ENCODE data around the gene BEND6. TPM values are rescaled to one million over a fixed set of nuclear protein-coding genes. Genes with fewer than 3 reads are reported as not detected.

The BEND6 gene
- total RNA-seq, 1 experiment from 2014 or later = 9.0 TPM

DNA sequence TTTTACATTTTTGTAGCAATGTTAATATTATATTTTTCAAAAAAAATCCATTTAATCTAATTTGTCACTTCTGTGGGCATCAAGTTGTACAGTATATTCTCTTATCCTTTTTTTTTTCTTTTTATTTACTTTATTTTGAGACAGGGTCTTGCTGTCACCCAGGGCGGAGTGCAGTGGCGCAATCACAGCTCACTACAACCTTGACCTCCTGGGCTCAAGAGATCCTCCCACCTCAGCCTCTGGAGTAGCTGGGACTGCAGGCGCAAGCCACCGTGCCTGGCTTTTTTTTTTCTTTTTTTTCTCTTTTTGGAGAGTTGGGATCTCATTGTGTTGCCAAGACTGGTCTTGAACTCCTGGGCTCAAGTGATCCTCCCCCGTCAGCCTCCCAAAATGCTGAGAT, 14.4 kb upstream of the BEND6 start:
- DNase-seq (ENCODE audit: low read depth) = no peak

DNA sequence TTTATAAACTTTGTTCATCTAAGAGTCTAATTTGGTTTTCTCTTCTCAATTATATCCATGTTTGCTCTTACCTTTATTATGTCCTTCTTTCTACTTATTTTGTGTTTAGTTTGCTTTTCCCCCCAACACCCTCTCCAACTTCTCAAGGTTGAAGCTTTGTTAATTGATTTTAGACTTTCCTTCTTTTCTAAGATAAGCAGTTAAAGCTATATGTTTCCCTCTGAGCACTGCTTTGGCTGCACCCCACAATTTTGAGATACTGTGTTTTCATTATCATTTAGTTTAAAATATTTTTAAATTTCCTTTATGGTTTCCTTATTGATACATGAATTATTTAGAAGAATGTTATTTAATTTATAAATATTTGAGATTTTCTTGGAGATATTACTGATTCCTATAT, 13.9 kb upstream of the BEND6 start:
- no peak for DNase-seq (ENCODE audit: low read depth)

DNA sequence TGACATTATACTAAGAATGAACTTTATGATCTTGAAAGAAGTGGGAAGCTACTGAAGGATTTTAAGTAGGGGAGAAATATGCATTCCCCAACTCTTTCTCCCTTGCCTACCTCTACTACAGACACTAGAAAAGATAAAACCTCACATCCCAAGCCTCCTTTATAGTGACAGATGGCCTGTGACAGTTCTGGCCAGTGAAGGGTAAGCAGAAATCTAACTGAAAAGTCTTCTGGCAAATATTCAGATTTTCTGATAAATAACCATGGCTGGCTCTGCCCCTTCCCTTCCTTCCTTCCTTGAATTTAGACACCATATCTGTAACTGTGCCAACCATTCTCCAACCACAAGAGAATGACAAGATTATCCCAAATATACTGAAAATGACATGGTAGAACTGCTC, 10.2 kb upstream of the BEND6 start:
- DNase-seq (ENCODE audit: low read depth) = no peak

DNA sequence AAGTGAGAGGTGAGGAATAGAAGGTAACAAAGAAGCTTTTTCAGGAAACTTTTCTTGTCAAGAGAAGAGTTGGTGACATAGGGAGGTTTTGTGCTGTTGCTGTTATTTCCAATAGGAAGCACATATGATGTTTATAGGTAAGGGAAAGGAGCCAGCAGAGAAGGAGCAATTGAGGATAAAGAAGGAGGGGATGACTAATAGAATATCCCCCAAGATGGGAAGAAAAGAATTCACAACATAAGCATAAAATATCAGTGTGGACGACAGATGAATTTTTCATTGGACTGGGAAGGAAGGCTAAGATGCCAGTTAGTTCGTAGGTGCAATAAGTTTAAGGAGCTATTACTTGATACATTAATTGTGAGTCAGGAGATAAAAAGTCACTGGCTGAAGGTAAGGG, 8.5 kb upstream of the BEND6 start:
- DNase-seq (ENCODE audit: low read depth) = no peak

DNA sequence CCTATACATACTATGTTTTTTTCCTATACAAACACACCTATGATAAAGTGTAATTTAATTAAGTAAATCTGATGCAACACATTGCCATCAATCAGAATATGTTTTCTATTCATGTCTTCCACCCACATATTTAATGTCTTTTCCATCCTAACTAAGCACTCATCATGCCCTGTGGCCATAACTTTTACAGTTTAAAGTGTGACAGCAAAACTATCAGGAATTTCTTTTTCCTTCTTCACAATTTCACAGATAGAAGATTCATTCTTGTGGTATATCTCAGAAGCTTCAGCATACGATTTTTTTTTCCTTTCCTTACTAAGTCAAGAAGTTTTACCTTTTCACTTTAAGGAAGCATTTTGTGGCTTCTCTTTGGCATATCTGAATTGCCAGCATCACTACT, 7.0 kb upstream of the BEND6 start:
- no peak for DNase-seq (ENCODE audit: low read depth)

DNA sequence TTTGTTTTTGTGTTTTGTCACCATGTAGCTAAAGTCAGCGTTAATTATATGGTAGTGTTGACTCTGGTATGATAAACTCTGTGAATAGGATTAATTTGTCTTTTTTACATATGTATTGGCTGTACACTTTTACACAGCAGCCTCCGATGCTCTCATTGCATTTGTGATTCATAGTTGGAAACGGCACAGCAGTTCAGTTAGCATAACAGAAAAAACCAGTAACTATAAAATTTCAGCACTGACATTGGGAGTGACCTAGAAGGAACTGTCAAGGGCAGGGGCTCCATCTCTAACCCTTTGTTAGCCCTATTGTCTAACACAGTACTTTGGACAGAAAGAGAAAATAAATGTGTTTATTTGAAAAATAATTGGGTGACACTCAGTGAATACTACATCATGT, 5.6 kb upstream of the BEND6 start:
- DNase-seq (ENCODE audit: low read depth) = no peak

DNA sequence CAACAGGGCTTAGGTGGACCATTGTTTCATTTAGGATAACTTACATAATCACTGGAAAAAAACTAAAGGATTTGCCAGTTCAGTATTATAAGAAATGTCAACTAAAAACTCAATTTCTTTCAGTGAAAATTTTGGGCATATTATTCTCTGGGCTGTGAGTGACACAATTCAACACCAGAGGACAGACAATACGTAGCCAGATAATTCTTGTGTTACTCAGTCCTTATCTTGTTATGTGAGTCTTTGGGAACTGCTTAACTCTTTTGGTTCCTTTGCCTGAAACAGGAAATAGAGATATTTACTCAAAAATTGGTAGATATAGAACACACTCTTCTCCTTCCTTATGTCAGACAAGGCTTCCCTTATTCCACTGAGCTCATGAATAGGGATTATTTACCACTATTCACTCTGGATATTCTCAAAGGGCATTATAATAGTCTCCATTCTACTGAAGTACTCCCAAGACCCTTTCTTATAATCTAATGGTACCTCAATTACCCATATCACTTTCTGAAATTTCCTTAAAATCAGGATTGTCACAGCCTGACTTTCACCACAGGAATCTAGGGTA, 4.9 kb upstream of the BEND6 start:
- DNase-seq (ENCODE audit: low read depth) = no peak

DNA sequence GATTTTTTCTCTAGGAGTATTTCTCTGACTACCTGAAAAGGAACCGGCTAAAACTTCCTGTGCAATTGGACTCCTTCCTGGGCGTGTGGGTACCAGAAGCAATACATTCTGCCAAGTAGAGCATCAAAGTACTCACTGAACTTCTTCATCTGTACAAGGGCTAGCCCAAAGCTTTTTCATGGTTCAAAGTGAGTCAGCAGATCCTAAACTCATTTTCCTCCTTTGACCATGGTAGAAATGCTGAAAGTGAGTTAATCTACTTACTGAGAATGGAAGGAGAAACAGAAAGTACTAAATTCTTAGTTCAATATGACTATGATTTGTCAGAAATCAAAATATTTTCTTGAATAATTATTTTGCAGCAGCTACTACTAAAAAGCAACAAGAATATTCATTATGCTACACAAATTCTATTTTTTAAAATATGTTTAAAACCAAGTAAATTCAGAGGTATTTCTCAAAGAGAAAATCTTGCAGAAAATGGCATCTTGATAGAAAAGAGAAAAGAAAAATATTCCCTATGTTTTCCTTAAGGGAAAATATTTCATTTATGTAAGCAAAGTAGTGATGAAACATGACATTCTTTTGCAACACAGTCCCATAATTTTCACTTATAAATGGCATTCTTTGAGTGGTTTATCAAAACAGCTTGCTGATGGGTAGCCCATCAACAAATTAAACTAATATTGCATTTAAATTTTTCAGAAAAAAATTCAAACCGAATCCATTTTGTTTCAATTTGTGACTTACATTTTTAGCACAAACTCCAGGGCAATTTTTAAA, 3.7 kb upstream of the BEND6 start:
- no peak for DNase-seq (ENCODE audit: low read depth)

DNA sequence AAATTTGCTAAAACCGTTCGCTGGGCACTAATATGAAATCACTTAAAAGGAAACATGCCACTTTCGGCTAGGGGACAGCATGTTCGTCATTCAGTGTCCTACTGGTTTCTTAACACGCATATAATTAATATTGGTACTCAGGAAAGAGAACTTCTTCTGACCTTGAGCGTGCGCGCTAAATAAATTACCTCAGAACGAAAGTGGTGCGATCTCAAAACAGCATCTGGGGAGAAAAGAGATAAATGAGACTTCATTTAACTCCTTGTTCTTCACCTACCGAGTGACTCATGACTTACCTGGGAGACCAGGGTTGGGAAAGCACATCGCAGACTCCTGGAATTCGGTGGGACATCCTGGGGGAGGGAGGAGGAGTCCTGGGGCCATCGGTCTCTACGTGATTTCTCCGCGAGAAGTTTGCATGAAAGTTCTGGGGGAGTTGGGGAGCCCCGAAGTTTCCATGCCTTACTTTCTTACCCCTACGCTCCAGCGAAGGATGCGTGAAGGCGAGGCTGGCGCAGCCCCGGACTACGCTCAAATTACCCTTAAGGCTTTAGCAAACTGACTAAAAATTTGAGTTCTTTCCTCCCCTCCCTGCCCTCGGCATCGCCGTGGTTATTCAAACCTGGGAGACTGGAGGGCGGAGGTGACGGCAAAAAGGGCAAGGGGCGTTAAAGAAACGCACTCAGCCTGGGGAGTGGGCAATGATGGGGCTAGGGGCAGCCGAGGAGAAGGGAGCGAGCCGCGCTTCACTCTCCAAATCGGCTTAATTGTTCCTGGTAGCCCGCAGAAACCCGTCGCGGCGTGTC, 1.1 kb upstream of the BEND6 start:
- DNase-seq (ENCODE audit: low read depth) = peak; percentile 32

DNA sequence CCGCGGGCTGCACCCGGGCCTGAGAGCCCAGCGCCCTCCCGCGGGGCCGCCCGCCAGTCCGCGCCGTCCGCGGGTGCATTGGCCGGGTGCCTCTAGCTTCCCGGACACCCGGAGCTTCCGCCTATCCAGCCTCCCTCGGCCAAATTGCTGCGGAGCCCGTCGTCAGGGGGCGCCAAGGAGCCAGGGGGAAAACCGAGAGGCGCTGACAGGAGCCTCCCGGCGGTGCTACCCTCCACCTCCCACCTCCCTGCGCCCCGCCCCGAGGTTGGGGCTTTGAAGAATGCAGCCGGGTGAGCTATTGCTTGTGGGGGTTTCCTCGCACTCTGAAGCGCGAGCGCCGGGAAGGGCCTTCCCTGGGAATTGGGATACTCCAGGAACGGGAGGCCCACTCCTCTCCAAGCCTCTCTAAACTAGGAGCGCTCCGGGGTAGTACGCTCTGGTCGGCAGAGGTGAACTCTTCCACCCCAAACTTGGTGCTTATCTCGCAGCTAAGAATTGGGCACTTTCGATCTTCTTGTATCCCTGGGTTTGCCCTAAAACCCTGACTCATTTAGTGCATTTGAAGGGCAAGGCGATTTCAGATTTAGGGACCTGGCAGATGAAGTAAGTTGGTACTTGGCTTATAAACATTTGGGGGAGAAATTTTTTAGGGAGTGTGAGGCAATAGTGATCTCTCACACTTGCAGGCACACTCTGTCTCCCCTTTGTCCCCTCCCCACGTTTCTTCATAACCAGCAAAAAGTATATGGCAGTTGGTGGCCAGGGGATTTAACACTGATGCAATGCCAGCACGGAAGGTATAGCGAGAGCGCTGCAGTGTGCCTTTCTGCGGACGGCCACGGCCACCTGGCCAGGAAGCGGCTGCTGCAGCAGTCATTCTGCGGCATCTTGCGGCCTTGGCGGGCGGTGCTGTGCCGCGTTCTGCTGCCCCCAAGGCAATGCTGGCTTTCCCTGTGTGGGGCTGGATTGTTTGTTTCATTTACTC, 556 bp downstream of the BEND6 start:
- peak; percentile 98 for DNase-seq (ENCODE audit: low read depth)

DNA sequence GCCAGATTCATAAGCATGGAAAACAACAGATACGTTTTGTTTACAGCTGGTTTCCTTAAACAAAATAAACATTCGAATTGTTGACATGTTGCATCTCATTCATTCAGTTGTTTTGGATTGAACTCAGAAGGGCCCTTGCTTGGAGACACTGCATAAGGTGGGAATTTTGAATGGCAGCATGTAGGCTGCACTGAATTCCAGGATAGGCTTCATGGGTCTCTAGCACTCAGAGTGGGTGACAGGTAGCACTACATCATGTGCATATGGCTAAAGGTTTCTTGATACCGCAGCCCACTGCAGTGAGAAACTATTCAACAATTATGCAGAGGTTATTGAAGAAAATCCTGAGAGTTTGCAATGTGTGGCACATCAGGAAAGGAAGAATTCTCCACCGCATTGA, 1.6 kb downstream of the BEND6 start:
- no peak for DNase-seq (ENCODE audit: low read depth)

DNA sequence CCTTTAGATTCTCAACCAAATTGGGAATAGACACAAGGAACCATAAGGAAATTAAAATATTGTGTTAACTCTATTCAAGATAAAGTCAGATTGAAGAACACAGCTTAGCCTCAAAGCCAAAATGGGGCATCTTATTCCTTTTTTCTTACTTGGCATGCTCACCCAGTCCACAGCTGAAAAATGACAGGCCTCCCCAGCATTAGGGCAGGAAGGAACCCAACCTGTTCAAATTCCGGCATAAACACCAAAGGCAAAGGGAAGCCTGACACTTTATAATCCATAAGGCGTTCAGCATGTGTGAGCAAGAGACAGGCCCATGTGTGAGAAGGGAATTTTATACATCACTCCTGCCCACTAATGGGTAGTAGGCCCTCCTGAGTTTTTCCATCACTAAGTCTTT, 2.9 kb downstream of the BEND6 start:
- DNase-seq (ENCODE audit: low read depth) = no peak

DNA sequence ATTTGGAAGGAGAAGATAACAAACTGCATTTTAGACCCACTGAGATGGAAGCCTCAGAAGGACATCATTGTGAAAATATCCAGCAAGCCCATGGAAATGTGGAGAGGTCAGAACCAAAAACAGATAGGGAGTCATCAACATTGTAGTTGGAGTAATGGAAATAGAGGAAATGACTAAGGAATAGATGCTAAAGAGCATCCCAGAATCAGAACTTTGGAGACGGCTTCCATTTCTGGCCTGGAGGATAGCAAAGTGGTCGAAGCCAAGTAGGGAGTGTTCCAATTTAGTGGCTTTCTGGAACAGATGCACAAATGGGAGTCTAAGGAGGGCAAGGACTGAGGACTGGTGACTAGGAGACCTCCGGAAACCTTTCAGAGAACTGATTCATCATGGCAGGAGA, 3.6 kb downstream of the BEND6 start:
- DNase-seq (ENCODE audit: low read depth) = peak; percentile 30

DNA sequence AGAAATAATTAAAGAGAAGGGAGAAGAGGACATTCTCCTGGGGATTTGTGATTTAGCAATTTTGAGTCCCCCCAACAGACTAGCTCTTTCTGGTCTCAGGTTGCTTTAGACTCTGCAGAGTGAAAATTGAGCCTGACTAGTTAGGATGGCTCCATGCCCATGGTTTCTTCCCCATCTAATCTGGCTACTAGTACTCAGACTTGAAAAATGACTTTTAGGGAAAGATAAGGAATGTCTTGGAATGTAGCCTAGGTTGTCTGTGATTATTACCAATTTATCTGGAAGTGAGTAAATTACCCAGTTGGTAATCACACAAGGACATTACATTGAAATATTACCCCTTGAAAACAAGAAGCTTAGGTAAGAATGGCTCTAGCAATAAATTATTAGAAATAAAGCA, 4.2 kb downstream of the BEND6 start:
- peak; percentile 63 for DNase-seq (ENCODE audit: low read depth)

DNA sequence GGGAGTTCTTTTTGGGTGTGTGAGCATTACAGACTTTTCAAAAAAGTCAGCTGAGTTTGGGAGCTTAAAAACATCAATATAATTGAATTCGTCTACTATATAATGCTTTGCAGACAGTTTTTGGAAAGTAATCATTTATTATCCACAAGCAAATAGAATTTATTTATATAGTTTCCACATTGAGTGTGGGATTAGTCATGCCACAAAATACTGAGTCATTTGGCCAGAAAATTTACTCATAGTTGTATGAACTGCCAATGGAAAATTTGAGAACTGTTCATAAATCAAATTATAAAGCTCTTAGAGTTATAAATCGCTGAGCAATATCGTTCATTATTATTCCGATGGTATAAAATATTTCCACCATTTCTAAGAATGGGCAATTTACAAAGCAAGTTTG, 5.0 kb downstream of the BEND6 start:
- peak; percentile 49 for DNase-seq (ENCODE audit: low read depth)

DNA sequence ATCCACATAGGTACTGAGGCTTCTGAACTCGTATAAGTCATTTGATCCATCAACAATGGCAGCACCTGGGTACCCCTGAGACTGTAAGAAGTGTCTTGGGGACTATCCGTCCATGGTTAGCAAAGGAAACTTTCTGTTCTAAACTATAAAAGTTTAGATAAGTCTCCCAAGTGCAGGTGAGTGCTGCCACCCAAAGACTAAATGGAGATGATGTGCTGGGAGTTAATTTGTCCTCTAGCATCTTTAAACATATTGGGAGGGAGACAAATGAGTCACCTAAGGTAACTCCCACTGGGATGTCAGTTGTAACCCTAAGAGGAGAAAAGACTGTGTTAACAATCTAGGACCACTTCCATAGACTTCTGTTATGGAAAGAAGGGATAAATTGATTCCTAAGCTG, 6.2 kb downstream of the BEND6 start:
- no peak for DNase-seq (ENCODE audit: low read depth)

DNA sequence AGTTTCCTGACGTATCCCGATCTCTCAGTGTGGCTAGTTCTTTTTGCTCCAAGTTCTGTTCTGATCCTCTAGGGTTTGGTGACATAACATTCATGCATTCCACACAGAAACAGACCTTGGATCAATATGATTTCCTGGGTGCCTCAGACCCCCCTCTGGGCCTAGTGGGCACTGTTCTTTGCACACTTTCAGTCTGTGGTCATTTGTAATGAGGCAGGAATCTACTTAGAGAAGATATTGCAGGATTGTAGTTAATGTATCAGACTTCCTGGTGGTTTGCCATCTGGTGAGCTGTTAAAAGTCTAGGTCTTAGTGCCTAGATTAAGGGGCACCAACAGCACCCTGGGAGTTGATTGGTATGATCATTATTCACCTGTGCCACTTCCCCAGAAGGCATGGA, 7.5 kb downstream of the BEND6 start:
- DNase-seq (ENCODE audit: low read depth) = peak; percentile 47

DNA sequence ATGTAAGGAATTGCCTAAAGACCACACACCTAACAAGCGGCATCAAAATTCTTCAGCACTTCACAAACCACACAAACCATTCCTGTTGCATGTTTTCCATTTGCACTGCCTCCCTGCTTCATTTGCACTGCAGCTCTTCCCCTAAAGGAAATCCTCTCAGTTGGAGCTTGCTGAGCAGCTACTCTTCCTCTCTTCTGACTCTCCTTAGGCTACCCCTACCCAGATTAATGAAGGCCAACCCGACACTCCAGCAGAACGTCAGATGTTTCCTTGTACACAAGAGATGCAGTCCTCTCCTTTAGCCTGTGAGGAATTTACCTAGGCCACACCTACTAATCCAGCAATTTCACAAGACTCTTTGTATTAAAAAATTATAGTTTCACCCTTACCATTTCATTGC, 8.1 kb downstream of the BEND6 start:
- no peak for DNase-seq (ENCODE audit: low read depth)

DNA sequence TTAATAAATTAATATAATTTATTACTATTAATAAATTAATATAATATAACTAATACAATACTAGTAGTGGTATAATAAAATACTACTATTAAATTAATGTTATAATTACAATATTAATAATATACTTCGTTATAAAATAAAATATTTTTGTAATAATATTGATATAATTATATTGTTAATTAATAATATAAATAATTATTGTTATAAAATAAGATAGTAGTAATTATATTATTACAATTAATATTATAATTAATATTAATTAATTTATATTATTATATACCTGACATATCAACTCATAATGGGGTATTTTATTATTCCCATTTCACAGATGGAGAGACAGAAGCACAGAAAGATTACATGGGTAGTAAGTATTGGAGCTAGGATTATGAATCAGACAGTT, 8.9 kb downstream of the BEND6 start:
- no peak for DNase-seq (ENCODE audit: low read depth)

DNA sequence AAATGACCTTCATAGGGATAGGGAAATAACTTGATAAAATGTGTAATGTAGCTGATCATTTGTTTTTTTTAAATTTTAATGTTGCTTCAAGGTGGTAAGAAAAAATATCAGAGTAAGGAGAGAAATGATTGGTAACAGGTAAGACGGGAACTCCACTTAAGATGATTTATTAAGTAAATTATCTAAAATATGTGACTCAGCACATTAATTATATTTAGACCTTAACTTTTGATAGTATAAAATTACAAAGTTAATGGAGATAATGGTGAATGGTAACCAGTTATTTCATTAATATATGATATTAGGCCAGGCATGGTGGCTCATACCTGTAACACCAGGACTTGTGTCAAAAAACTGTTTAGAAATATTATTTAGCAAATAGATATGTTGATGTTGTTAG, 10.2 kb downstream of the BEND6 start:
- no peak for DNase-seq (ENCODE audit: low read depth)

DNA sequence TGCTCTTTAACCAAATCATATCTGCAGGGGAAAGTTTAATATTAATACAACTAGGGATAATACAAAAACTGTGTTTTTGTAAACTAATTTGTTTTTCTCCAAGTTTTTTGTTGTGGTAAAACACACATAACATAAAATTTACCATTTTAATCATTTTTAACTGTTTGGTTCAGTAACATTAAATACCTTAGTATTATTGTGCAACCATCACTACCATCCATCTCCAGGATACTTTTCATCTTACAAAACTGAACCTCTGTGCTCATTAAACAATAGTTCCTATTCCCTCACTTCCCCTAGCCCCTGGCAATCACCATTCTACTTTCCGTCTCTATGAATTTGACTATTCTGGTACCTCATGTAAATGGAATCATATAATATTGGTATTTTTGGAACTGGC, 15.9 kb downstream of the BEND6 start:
- DNase-seq (ENCODE audit: low read depth) = no peak

DNA sequence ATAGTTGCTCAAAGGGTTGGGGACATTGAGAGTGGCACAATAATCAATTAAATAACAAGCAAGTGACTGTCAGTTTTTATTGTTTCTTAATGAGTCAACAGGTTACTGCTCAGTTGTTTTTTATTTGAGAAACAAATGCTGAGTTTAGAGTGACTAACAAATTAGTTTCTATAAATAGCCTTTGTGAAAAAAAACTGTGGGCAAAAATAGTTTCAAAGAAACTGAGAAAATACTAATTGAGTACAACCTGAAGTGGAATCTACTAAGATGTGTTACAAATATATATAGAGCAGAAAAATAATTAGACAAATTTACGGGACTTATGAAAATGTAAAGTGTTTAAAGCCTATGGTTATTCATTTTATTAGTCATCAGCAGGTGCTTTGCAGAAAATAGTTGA, 22.3 kb downstream of the BEND6 start:
- DNase-seq (ENCODE audit: low read depth) = no peak
